Measurements from ENCODE around the gene FCHSD2.

- TF ChIP-seq CTCF (conservative IDR thresholded peaks at IDR 0.05) = no peak
- no peak for TF ChIP-seq EZH2 (IDR thresholded peaks at IDR 0.05; ENCODE audit: low read depth)
These were observed 47.8 kb upstream of the FCHSD2 start for GRCh38 chr11:73189723-73190556.

All from PC-9 (cell line).